Renal cortex interstitium (tissue), 11 donors: Measurements from ENCODE around the gene KLF5. TPM values are rescaled to one million over a fixed set of nuclear protein-coding genes. Genes with fewer than 3 reads are reported as not detected.

ENCODE experiments used
- DNase-seq, 11 donors: peaks; one replicate each; pipeline ENCODE4 v3.0.0-alpha.2; 2013; ENCODE audit warnings: low read depth in 9 of 11, low spot score in 4 of 11; ENCODE audit errors: extremely low read depth in 1 of 11
- polyA plus RNA-seq, 3 donors: library from polyadenylated mRNA; unstranded; fragments of 120-200 nt; gene quantifications; one replicate each; pipeline ENCODE4 v1.2.1, GENCODE V29; 2013; ENCODE audit not compliant: insufficient read length in 3 of 3

Gene KLF5
- polyA plus RNA-seq, 3 donors, result 25.7 to 57.4 (median 33.6) TPM

- no peak for DNase-seq
Observed at GRCh38 chr13:73107481-73107880, 48.7 kb downstream of the KLF5 start.

DNA sequence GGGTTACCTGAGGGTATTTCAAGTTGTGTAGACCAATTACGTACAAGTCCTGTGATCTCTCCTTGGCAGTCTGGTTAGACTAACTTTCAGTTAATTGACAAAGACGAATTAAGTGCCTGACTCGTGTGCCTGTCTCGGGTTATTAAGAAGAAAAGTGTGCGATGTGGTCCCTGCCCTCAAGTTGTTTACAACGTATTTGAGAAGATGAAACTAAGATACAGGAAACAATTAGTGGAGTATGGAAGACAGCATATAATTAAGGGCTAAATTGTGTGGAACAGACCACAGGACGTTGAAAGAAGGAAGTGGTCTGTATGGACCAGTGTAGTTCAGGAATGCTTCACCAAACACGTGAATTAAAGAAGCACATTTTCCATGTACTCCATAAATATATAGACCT lies 49.2 kb downstream of the KLF5 start:
- no peak for DNase-seq

- no peak for DNase-seq
Observed at GRCh38 chr13:73109288-73109899, 50.6 kb downstream of the KLF5 start.

- no peak for DNase-seq
Observed at GRCh38 chr13:73109969-73110368, 51.2 kb downstream of the KLF5 start.

GRCh38 chr13:73110814-73111213 lies 52.0 kb downstream of the KLF5 start:
- no peak for DNase-seq

- no peak for DNase-seq
Observed at GRCh38 chr13:73111331-73111730, 52.5 kb downstream of the KLF5 start.

- no peak for DNase-seq
Observed at GRCh38 chr13:73119612-73120011, 60.8 kb downstream of the KLF5 start.
